ENCODE results near the gene IL22RA1.

The IL22RA1 gene

GRCh38 chr1:24069817-24070216, 73.1 kb downstream of the IL22RA1 start:
- DNase-seq, result no peak

Data from NCI-H1436 (cell line).